Renal cortex interstitium (tissue), 15 donors: ENCODE measurements around the gene PRICKLE4. TPM values are rescaled to one million over a fixed set of nuclear protein-coding genes. Genes with fewer than 3 reads are reported as not detected.

ENCODE experiments used
- DNase-seq, 11 donors: peaks; one replicate each; pipeline ENCODE4 v3.0.0-alpha.2; 2013; ENCODE audit warnings: low read depth in 9 of 11, low spot score in 4 of 11; ENCODE audit errors: extremely low read depth in 1 of 11
- long read RNA-seq, 16 experiments: transcript quantifications; one replicate each; lab custom pipeline, GENCODE V29; 2026
- polyA plus RNA-seq, 3 donors: library from polyadenylated mRNA; unstranded; fragments of 120-200 nt; gene quantifications; one replicate each; pipeline ENCODE4 v1.2.1, GENCODE V29; 2013; ENCODE audit not compliant: insufficient read length in 3 of 3

PRICKLE4 gene
- 1 to 10 TPM; 4.2 to 8.0 (median 7.2) TPM for polyA plus RNA-seq
- long read RNA-seq, donor 1, result 0 reads
- long read RNA-seq, donor 2, result 0 reads
- long read RNA-seq, donor 3, partial matches to known transcripts, result 6 of 6 reads
- long read RNA-seq, donor 3, other reads (novel, unspliced or antisense), result 0 of 6 reads
- long read RNA-seq, donor 4, result 0 reads
- long read RNA-seq, donor 5, result 0 reads
- long read RNA-seq, donor 6, partial matches to known transcripts, result 10 of 10 reads
- long read RNA-seq, donor 6, other reads (novel, unspliced or antisense), result 0 of 10 reads
- long read RNA-seq, donor 7, result 0 reads
- long read RNA-seq, donor 8, result 0 reads
- long read RNA-seq, donor 9, partial matches to known transcripts, result 0 of 1 reads
- long read RNA-seq, donor 9, other reads (novel, unspliced or antisense), result 0 of 1 reads
- long read RNA-seq, donor 10, result 0 reads
- long read RNA-seq, donor 11, result 0 reads
- long read RNA-seq, donor 12, result 0 reads
- long read RNA-seq, donor 13, result 0 reads
- long read RNA-seq, donor 14, result 0 reads
- long read RNA-seq, donor 15, result 0 reads
- long read RNA-seq, donor 16, result 0 reads

GRCh38 chr6:41780551-41781365, at the start of gene PRICKLE4:
Gene PRICKLE4, plus strand, starts transcription at chr6:41780782. Its CDS starts 2,692 bp downstream, at chr6:41783474.
- DNase-seq, result no peak

- no peak for DNase-seq
Observed at GRCh38 chr6:41731561-41732086, 49.0 kb upstream of the PRICKLE4 start.

GRCh38 chr6:41732149-41732548, 48.4 kb upstream of the PRICKLE4 start:
- no peak for DNase-seq

- DNase-seq, result no peak
Observed at GRCh38 chr6:41732591-41733359, 47.8 kb upstream of the PRICKLE4 start.

GRCh38 chr6:41733360-41733706, 47.2 kb upstream of the PRICKLE4 start:
- no peak for DNase-seq

GRCh38 chr6:41733707-41734665, 46.6 kb upstream of the PRICKLE4 start:
- peak; percentile 49 to 74 (median 65) for DNase-seq

GRCh38 chr6:41734666-41735426, 45.7 kb upstream of the PRICKLE4 start:
- DNase-seq, result peak; percentile 23 to 67 (median 51)

- DNase-seq, result peak; percentile 64 to 91 (median 87)
Observed at GRCh38 chr6:41735427-41736185, 45.0 kb upstream of the PRICKLE4 start, which contains the start of gene TFEB. Gene TFEB, minus strand, starts transcription at chr6:41735608. Its CDS starts 44,395 bp downstream, at chr6:41691213.

GRCh38 chr6:41736186-41736733, 44.3 kb upstream of the PRICKLE4 start:
- no peak for DNase-seq

- DNase-seq, result no peak
Observed at GRCh38 chr6:41736800-41737555, 43.6 kb upstream of the PRICKLE4 start.

GRCh38 chr6:41737591-41738130, 42.9 kb upstream of the PRICKLE4 start:
- DNase-seq, result no peak

GRCh38 chr6:41739041-41739440, 41.5 kb upstream of the PRICKLE4 start:
- DNase-seq, result no peak

- no peak for DNase-seq
Observed at GRCh38 chr6:41740366-41741162, 40.0 kb upstream of the PRICKLE4 start.
